COR-L47 (cell line): ENCODE measurements around the gene TSHR.
"Not testable (repeated sequence)": the region's sequence is repeated elsewhere in the genome, so short reads cannot be mapped to it uniquely, and the experiment has no call there.

Source experiments
- DNase-seq: peaks from one replicate; lab custom pipeline; 2025; lab: John Stamatoyannopoulos, UW

The TSHR gene

DNA sequence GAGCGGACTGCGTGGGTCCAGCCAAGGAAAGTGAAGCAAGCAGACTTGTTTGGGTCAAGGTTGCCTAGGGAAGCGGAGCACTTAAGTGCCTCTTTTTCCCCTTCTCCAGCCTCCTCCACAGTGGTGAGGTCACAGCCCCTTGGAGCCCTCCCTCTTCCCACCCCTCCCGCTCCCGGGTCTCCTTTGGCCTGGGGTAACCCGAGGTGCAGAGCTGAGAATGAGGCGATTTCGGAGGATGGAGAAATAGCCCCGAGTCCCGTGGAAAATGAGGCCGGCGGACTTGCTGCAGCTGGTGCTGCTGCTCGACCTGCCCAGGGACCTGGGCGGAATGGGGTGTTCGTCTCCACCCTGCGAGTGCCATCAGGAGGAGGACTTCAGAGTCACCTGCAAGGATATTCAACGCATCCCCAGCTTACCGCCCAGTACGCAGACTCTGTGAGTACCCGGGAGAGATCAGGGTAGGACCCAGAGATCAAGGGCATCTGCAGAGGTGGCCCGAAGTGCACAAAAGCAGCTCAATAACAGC, at the start of gene TSHR:
Gene TSHR (plus strand): TSS at position 206 of the 526 bp plus-strand sequence. CDS start 60 bp downstream, at position 266.
- no peak for DNase-seq

- no peak for DNase-seq
Observed at GRCh38 chr14:80906336-80906735, 49.1 kb upstream of the TSHR start.

DNA sequence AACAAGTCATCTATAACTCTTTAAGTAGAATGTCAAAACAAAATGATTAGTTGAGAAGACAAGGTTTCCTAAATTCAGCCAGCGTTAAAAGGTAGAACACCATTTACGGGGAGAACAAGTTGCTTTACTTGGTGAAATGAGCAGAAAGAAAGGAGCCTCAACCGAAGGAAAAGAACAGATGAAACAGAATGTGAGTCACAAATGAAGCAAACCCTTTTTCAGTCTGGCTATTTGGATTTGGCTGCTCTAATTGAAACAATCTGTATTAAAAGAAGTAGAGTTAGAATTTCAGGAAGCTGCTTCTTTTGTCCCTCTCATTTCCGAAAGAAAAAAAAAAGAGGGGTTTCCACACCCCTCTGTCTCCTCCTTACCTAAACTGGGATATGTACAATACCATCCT, 48.5 kb upstream of the TSHR start:
- DNase-seq = no peak

DNA sequence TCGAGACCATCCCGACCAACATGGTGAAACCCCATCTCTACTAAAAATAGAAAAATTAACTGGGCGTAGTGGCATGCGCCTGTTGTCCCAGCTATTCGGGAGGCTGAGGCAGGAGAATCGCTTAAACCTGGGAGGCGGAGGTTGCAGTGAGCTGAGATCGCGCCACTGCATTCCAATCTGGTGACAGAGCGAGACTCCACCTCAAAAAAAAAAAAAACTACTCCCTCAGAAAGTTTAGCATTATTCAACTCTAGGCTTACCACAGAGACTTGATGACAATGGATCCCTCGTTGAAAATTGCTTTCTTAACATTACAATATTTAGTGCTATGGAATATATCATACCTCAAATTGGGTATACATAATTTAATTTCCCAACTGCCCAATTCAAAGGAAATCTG, 43.4 kb upstream of the TSHR start:
- DNase-seq = not testable (repeated sequence)

DNA sequence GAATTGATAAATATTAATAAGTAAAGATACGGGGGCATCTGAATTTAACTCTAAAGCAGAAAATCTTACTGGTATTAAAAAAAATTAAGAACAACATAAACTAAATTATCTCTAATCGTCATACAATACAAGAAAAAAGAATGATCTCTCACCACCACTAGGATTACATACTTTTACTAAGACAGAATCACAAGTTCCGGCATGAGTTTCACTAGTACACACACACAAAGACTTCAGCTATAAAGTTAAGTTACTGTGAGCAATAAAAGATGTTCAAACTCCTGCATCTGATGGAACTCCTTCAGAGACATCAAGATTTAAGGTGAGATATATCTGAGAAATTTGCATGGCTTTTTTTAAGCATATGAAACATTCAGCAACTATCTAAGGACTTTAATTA, 35.8 kb upstream of the TSHR start:
- DNase-seq = no peak

- DNase-seq = no peak
Observed at GRCh38 chr14:80923368-80923767, 32.1 kb upstream of the TSHR start.

GRCh38 chr14:80924365-80925103, 30.9 kb upstream of the TSHR start:
- no peak for DNase-seq

GRCh38 chr14:80926397-80927082, 28.9 kb upstream of the TSHR start:
- DNase-seq = no peak

DNA sequence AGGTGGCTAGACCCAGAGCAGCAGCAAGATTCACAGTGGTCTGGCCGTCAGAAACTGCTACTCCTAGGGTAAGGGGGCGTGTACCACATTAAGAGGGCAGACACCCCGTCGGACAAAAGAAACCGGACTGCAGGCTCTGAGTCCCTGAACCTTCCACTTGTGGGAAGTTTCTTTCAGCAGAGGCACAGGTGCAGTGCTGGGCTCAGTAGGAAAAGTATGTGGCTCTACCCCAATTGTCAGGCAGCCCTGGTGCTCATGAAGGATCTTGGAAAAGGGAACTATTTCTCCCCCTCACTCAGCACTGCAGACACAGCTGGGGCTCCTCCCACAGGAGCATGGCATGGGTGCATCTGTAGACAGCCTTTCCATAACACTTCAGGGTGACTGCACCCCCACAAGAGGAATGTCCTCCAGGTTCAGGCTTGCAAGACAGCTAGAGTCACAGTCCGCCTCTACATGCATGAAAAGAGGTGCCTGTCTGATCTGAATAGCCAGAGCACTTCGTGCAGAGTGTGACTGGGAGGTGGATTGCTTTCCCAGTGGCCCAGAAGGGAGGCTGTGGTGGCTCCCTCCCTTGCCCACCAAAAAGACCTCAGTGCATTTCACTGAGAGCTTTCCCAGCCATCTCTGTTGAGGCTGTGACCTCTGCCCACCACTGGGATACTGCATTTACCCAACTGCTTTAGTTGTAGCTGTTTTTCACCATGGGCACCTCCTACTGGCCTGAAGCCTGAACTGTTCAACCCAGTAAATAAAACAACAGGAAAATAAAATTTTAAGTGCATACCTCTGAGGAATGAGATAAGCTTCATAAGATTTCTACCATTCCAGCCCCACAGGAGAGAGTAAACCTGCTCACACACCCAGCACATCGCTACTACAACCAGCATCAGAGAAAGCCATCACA, 28.1 kb upstream of the TSHR start:
- no peak for DNase-seq

GRCh38 chr14:80930095-80930494, 25.3 kb upstream of the TSHR start:
- DNase-seq = no peak

GRCh38 chr14:80930836-80931389, 24.5 kb upstream of the TSHR start:
- no peak for DNase-seq

DNA sequence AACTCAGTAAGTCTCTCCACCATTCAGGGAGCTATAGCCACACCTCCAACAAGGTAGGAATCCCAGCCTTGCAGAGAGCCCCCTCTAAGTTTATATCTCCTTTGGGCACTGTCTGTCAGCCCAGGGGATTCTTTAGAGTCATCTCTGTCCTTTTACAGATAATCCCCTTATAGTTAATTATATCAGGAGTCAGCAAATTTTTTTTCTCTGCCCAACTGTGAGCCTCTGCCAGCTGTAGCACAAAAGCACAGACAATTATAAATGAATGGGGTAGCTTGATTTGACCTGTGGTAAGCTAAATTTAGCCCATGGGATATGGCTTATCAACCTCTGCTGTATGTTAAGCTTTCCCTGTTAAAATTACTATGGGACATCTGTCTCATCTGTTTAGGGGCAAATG, 22.1 kb upstream of the TSHR start:
- no peak for DNase-seq

DNA sequence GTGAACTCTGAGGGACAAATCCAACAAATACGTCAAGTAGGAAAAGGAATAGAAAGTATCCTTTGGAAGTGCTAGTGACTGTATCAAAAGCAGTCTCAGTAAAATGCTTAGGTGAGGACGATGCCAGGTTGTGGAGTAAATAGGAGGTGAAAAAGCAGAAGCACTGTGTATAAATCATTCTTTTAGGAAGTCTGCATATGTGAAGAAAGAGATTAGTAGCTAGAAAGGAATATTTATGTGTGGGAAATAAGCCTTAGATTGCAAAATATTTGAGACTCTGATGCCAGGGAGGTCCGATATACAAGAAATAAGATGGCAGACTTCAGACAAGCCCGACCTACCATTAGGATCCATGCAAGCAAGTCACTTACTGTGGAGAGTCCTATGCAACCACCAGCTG, 21.7 kb upstream of the TSHR start:
- no peak for DNase-seq

- no peak for DNase-seq
Observed at GRCh38 chr14:80940146-80940545, 15.3 kb upstream of the TSHR start.

DNA sequence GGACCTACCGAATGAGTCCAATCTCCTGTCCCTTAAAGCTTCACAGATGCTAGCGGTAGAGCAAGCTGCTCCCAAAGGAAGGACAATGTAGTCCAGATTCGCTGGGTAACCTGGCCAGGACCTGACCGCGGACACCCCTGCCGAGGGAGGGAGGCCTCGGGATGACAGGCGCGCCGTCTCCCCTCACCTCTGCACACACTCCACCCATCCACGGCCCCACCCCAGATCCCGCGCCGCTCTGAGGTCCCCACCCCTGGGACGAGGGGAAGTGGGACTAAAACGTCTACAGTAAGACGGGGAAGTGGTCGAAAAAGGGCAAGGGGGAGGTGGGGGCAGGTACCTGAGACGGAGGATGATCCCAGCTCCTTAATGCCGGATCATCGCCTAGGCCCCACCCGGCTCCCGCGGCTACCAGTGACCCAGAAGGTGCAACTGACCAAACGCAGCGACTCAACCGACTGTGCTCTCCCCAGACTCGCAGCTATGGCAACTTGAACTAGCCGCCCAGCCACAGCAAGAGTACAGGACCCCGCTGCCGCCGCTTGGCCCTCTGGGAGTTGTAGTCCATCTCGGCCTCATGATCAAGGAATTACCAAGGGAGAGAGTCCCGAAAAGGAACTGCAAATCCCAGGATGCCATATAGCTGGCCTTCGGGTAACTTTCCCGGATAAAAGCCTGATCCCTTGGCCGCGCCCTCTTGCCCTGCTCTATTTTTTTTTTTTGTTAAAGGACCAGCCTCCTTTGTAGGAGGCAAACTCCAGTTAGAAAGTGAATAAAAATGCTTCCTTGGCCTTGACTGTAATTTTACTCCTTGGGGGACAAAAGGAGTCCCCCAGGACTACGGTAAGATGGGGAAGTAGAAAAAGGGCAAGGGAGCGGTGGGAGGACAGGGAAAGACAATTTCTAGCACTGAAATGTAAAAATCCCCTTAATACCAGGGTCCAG, 13.9 kb upstream of the TSHR start, which contains the start of gene CEP128:
Gene CEP128 (minus strand): TSS at position 498 of the 945 bp plus-strand sequence.
- DNase-seq = peak; percentile 95

DNA sequence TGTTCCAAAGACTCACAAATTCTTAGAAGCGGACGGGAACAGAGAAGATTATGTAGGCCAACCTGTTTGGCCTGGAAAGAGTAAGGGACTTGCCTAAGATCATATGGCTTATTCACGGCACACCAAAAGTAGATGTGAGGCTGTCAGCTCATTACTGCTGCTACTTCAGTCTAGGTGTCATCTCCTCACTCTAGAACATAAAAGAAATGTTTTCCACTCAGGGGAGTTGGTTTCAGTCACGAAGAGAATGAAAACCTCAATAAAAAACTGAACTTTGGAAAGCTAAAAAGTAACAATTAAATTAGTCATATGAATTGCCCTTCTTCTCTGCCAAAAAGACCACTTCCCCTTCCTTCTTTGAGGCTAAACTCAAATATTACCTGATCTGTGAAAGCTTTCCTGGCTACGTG, 13.2 kb upstream of the TSHR start:
- DNase-seq = no peak

DNA sequence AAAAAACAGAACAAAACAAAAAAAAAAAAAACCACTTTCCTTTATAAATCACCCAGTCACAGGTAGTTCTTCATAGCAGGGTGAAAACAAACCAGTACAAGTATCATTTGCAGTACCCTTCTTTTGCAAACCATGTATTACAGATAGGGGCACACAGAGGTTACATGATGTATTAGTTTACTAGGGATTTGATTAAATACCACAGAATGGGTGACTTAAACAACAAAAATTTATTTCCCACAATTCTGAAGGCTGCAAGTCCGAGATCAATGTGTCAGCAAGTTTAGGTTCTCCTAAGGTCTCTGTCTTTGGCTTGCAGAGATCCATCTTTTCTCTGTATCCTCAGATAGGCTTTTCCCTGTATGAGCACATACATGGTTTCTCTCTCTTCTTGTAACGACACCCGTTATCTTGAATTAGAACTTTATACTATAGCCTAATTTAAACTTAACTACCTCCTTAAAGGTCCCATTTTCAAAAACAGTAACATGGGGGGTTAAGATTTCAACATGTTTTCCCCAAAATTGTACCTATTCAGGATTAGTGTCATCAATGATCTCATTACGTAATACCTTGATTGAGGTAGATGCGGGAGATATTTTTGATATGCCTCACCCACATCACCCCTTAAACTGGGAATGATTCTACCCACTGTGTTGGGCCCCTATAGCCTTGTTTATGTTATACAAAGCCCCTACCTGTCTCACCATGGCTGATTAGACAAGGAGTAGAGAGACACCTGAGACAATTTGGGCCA, 10.4 kb upstream of the TSHR start:
- DNase-seq = no peak

GRCh38 chr14:80946187-80946586, 9.2 kb upstream of the TSHR start:
- DNase-seq = no peak

GRCh38 chr14:80946797-80947196, 8.6 kb upstream of the TSHR start:
- no peak for DNase-seq

- DNase-seq = no peak
Observed at GRCh38 chr14:80948291-80948690, 7.1 kb upstream of the TSHR start.
